HG03520 (cell line): Measurements from ENCODE around the gene RAB20.
"Not testable (repeated sequence)": the region's sequence is repeated elsewhere in the genome, so short reads cannot be mapped to it uniquely, and the experiment has no call there.

Experiments
- ATAC-seq: cut with Tn5 transposase; IDR thresholded peaks from one replicate; pipeline ENCODE4 v1.9.1; 2021; ENCODE audit warnings: mild to moderate bottlenecking, moderate library complexity; ENCODE audit not compliant: unreplicated experiment

Gene RAB20

DNA sequence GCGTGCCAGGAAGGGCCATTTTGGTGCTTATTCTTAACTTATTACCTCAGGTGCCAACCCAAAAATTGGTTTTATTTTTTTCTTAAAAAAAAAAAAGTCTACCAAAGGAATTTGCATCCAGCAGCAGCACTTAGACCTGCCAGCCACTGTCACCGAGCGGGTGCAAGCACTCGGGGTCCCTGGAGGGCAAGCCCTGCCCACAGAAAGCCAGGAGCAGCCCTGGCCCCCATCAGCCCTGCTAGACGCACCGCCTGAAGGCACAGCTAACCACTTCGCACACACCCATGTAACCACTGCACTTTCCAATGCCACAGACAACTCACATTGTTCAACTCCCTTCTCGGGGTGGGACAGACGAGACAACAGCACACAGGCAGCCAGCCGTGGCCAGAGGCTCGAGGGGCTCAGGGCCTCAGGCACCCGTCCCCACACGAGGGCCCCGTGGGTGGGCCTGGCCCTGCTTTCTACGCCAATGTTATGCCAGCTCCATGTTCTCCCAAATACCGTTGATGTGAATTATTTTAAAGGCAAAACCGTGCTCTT is 49.3 kb downstream of the RAB20 start:
- no peak for ATAC-seq

DNA sequence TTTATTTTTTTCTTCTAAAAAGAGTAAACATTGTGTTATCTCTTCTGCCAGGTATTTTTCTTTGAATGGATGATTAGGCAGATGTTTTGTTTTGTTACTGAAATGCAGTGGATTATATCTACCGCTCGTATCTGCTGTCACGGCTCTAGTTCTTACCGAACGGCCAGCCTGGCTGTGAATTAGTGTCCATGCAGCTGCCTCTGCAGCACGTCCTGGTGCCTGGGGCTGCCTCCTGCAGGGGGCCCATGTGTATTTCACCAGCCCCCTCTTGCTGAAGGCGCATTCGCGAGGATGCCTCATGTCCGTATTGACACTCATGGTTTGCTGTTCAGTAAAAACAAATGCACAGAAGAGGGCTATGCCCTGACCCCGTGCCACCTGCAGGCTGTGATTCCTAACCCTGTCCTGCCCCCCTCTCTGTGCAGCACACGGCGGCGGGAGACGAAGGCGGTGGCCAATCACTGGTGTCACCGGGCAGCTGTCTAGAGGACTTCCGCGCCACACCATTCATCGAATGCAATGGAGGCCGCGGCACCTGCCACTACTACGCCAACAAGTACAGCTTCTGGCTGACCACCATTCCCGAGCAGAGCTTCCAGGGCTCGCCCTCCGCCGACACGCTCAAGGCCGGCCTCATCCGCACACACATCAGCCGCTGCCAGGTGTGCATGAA is 49.9 kb downstream of the RAB20 start:
- no peak for ATAC-seq

- ATAC-seq = peak; percentile 44
Measured at GRCh38 chr13:110509971-110510786, 51.3 kb downstream of the RAB20 start.

GRCh38 chr13:110509478-110509926 is 52.0 kb downstream of the RAB20 start:
- ATAC-seq = no peak

DNA sequence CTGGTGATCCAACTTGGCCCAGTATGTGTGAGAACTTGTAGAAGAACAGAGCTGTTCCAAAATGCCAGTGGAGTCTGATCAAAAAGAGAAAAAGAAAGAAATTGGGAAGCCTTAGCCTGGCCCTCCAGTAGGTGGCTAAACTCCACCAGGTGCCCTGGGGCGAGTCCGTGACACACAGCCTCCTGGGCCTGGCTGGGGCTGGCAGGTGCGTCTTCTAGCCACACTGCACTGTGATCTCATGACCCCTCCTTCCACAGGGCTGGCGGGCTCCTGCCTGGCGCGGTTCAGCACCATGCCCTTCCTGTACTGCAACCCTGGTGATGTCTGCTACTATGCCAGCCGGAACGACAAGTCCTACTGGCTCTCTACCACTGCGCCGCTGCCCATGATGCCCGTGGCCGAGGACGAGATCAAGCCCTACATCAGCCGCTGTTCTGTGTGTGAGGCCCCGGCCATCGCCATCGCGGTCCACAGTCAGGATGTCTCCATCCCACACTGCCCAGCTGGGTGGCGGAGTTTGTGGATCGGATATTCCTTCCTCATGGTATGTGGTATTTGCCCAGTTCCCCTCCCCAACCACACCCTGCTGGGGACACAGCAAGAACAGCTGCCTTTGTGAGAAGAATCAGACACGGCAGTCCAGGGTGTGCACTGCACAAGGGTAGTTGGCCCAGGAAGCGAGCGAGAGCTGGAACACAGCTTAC is 53.7 kb downstream of the RAB20 start:
- ATAC-seq = no peak

DNA sequence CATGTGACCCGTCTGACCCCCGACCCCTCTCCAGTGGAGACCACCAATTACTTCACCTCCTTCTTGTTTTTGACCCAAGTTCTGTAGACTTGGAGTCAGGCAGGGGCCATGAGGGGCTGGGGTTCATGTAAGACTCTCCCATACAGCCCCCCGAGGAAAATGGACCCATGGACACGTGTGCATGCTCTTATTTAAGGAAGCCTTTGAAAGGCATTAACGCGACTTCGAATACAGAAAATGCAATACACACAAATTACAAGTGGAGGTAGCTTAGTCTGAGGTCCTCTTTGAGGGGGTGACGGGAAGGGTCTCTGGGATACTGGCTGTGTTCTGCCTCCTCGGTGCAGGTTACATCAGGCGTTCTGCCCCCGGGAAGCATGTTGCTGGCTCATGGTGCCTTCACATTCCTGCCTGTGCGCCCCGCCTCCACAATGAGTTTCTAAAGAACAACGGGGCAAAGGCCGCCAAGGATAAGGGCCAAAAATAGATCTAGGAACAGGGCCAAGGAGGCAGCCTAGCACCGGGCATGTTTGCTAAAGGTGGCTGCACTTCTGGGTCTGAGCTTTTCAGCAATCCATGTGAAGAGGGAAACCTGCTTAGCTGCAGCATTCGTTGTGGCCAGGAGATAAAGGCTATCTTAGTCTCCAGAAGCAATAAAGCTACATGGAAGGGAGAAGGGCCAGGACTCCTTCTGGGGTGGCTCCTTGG is 54.5 kb downstream of the RAB20 start:
- no peak for ATAC-seq

- ATAC-seq = no peak
Measured at GRCh38 chr13:110506396-110506795, 55.1 kb downstream of the RAB20 start.

- no peak for ATAC-seq
Measured at GRCh38 chr13:110505594-110505993, 55.9 kb downstream of the RAB20 start.

GRCh38 chr13:110503979-110504499 is 57.5 kb downstream of the RAB20 start:
- no peak for ATAC-seq

DNA sequence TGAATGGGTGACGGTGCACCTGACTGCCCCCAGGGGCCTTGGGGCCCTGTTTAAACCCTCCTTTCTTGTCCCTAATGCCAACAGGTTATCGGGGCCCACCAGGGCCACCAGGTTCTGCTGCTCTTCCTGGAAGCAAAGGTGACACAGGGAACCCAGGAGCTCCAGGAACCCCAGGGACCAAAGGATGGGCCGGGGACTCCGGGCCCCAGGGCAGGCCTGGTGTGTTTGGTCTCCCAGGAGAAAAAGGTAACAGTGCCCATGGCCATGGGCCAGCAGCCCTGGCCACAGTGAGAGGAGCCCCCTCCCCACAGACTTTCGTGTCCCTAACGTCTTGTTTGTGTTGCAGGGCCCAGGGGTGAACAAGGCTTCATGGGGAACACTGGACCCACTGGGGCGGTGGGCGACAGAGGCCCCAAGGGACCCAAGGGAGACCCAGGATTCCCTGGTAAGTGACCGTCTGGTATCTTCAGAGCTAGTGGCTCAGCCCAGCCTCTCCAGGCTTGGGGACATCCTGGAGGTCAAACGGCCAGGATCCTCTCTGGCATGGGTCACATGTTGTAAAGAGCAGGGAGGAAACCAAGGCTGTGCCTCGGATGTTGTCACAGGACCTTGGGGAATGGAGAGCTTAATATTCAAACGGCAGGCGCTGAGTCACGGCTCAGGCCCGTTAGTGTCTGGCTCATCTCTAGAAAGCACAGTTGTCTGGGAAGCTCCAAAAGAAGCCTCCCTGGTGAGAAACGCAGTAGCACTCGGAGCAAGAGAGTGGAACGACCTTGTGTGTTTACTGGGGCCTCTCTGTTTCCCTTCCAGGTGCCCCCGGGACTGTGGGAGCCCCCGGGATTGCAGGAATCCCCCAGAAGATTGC is 58.3 kb downstream of the RAB20 start:
- ATAC-seq = no peak

GRCh38 chr13:110501188-110501587 is 60.3 kb downstream of the RAB20 start:
- ATAC-seq = no peak

DNA sequence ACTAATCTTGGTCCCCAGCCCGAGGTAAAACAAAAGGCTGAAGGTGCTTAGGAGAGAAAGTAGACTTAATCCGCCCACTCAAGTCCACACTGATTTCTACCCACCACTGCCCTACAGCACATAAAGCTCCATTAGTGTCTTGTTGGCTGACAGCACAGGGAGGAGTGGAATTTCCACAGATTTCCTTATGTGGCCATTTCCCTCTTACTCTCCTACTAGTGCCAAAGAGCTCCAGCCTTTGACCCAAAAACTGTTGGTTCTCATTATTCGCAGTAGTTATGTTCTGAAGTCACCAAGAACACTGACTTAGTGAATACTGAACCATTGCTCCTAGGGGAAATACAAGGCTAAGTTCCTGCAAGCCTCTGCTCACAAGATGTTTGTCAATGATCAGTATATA is 61.2 kb downstream of the RAB20 start:
- no peak for ATAC-seq

GRCh38 chr13:110499621-110500281 is 61.8 kb downstream of the RAB20 start:
- ATAC-seq = no peak

DNA sequence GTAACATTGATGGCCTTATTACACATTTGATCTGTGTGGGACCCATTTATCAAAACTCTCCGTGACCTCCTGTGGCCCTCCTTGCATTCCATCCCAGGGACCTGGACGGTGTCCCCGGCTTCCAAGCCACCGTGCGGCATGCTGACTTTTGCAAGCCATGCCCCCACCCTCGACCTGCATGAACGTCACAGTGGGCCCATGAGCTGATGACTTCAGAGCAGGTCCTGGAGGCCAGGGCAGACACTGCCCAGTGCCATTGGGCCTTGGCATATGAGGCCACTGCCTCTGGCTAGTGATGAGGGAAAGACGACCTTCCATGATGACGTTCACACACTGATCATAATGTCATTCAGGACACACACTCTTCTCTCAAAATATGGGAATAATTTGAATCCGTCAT is 62.8 kb downstream of the RAB20 start:
- ATAC-seq = no peak

GRCh38 chr13:110498327-110498726 is 63.2 kb downstream of the RAB20 start:
- ATAC-seq = no peak

- not testable (repeated sequence) for ATAC-seq
Measured at GRCh38 chr13:110497896-110498295, 63.6 kb downstream of the RAB20 start.

DNA sequence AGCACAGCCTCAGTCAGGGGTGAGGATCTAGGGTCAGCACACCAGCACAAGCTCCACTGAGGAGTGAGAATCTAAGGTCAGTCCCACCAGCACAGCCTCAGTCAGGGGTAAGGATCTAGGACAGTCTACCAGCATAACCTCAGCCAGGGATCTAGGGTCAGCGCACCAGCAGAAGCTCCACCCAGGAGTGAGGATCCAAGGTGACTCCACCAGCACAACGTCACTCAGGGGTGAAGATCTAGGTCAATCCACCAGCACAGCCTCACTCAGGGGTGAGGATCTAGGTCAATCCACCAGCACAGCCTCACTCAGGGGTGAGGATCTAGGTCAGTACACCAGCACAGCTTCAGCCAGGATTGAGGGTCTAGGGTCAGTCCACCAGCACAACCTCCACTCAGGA is 64.5 kb downstream of the RAB20 start:
- no peak for ATAC-seq

- ATAC-seq = no peak
Measured at GRCh38 chr13:110496281-110496680, 65.2 kb downstream of the RAB20 start.

- ATAC-seq = no peak
Measured at GRCh38 chr13:110495881-110496280, 65.6 kb downstream of the RAB20 start.
